Ishikawa (cell line): ENCODE measurements around the gene PABPN1L.

Source experiments
- CEBPB ChIP-seq: IDR thresholded peaks from 2 replicates; pipeline ENCODE4 v1.6.1; 2012
- CREB1 ChIP-seq: IDR thresholded peaks from 2 replicates; pipeline ENCODE4 v1.6.1; 2012; ENCODE audit warnings: low read depth
- EGR1 ChIP-seq: IDR thresholded peaks from 2 replicates; pipeline ENCODE4 v1.6.1; 2012
- EP300 ChIP-seq: IDR thresholded peaks from 2 replicates; pipeline ENCODE4 v1.6.1; 2012; ENCODE audit warnings: borderline replicate concordance
- FOXM1 ChIP-seq: IDR thresholded peaks from 2 replicates; pipeline ENCODE4 v1.6.1; 2012; ENCODE audit warnings: low read depth, borderline replicate concordance
- MAX ChIP-seq: IDR thresholded peaks from 2 replicates; pipeline ENCODE4 v1.6.1; 2012
- NFIC ChIP-seq: IDR thresholded peaks from 2 replicates; pipeline ENCODE4 v1.6.1; 2012
- RAD21 ChIP-seq: IDR thresholded peaks from 2 replicates; pipeline ENCODE4 v1.6.1; 2012; ENCODE audit warnings: low read depth
- REST ChIP-seq: IDR thresholded peaks from 2 replicates; pipeline ENCODE4 v1.6.1; 2012; ENCODE audit warnings: low read depth, mild to moderate bottlenecking
- TAF1 ChIP-seq: IDR thresholded peaks from 2 replicates; pipeline ENCODE4 v1.6.1; 2012; ENCODE audit warnings: low read depth, mild to moderate bottlenecking
- TCF12 ChIP-seq: IDR thresholded peaks from 2 replicates; pipeline ENCODE4 v1.6.1; 2012; ENCODE audit warnings: low read depth
- TEAD4 ChIP-seq: IDR thresholded peaks from 2 replicates; pipeline ENCODE4 v1.6.1; 2012
- USF1 ChIP-seq: IDR thresholded peaks from 2 replicates; pipeline ENCODE4 v1.6.1; 2012
- YY1 ChIP-seq: IDR thresholded peaks from 2 replicates; pipeline ENCODE4 v1.6.1; 2012; ENCODE audit warnings: low read depth
- ZBTB7A ChIP-seq: IDR thresholded peaks from 2 replicates; pipeline ENCODE4 v1.6.1; 2012; ENCODE audit warnings: low read depth

The PABPN1L gene

GRCh38 chr16:88838566-88838965 lies 27.9 kb downstream of the PABPN1L start:
- no peak for TF ChIP-seq YY1
- TF ChIP-seq EP300, result no peak
- no peak for TF ChIP-seq CEBPB
- TF ChIP-seq NFIC, result no peak

GRCh38 chr16:88837806-88838205 lies 28.7 kb downstream of the PABPN1L start:
- TF ChIP-seq NFIC (no peak), CREB1 (no peak), USF1 (no peak), TCF12 (no peak), EGR1 (no peak), REST (no peak), YY1 (no peak)

- TF ChIP-seq TEAD4 (no peak), FOXM1 (no peak), USF1 (no peak), CEBPB (no peak), RAD21 (no peak), EGR1 (no peak), CREB1 (no peak), TCF12 (no peak), REST (no peak), YY1 (no peak), MAX (no peak), EP300 (no peak), TAF1 (no peak)
These were observed 29.7 kb downstream of the PABPN1L start for GRCh38 chr16:88836791-88837190.

- TF ChIP-seq TCF12, result no peak
- TF ChIP-seq NFIC, result no peak
- TF ChIP-seq YY1, result no peak
- TF ChIP-seq RAD21, result no peak
- no peak for TF ChIP-seq EGR1
- TF ChIP-seq CEBPB, result no peak
- no peak for TF ChIP-seq USF1
- no peak for TF ChIP-seq FOXM1
- no peak for TF ChIP-seq REST
These were observed 30.6 kb downstream of the PABPN1L start for GRCh38 chr16:88835818-88836217.

GRCh38 chr16:88835383-88835782 lies 31.1 kb downstream of the PABPN1L start:
- TF ChIP-seq EP300 (no peak), TCF12 (no peak), NFIC (no peak), CEBPB (no peak), USF1 (no peak), TEAD4 (no peak), FOXM1 (no peak), REST (no peak), YY1 (no peak), ZBTB7A (no peak), TAF1 (no peak), EGR1 (no peak), RAD21 (no peak), MAX (no peak), CREB1 (no peak)
